GM12892 (cell line): ENCODE data around the gene TBL1X.

Experiments
- DNase-seq: peaks from one replicate; pipeline ENCODE4 v3.0.0; 2011; ENCODE audit not compliant: insufficient read length
- FAIRE-seq: peaks from 2 replicates; lab custom pipeline; 2011; peaks lifted over from hg19 to GRCh38; lab: Jason Lieb, UNC
- POLR2A ChIP-seq: IDR thresholded peaks from 2 replicates; pipeline ENCODE4 v1.6.1; 2011; ENCODE audit warnings: low read depth, low read length, control low read depth
- POLR2AphosphoS5 ChIP-seq: IDR thresholded peaks from 2 replicates; pipeline ENCODE4 v1.6.1; 2011; ENCODE audit warnings: low read depth, low read length, control low read depth
- TAF1 ChIP-seq: IDR thresholded peaks from 2 replicates; pipeline ENCODE4 v1.6.1; 2011; ENCODE audit warnings: low read depth, mild to moderate bottlenecking, control low read depth, low read length, borderline replicate concordance

Gene TBL1X

DNA sequence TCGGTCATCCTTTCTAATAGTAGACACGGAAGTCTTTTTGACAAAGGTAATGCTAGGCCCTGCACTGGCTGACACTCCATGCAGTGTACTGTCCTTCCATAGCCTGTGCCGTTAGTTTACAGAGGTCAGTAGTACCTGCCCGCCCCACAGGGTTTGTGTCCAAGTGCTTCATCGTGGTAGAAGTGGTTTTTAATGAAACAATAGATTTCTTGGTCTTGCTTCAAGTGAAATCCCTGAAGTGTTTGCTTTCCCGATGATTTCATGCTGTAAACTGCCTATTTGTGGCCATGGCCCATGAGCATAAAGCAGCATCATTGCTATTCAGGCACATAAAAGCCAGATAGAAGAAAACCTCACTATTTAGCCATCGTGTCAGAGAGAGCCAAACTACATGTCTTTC lies 161.5 kb downstream of the TBL1X start:
- DNase-seq (no peak), FAIRE-seq (peak; percentile 84)
- TF ChIP-seq POLR2AphosphoS5 = no peak
- TF ChIP-seq TAF1 = no peak
- TF ChIP-seq POLR2A = no peak

- no peak for TF ChIP-seq POLR2A
- TF ChIP-seq POLR2AphosphoS5 = no peak
- TF ChIP-seq TAF1 = no peak
- FAIRE-seq (no peak), DNase-seq (no peak)
Observed at GRCh38 chrX:9627922-9628321, 163.1 kb downstream of the TBL1X start.

- no peak for TF ChIP-seq POLR2A
- TF ChIP-seq TAF1 = no peak
- TF ChIP-seq POLR2AphosphoS5 = no peak
- DNase-seq = no peak
- peak; percentile 63 for FAIRE-seq
Observed at GRCh38 chrX:9628779-9629493, 164.1 kb downstream of the TBL1X start.

DNA sequence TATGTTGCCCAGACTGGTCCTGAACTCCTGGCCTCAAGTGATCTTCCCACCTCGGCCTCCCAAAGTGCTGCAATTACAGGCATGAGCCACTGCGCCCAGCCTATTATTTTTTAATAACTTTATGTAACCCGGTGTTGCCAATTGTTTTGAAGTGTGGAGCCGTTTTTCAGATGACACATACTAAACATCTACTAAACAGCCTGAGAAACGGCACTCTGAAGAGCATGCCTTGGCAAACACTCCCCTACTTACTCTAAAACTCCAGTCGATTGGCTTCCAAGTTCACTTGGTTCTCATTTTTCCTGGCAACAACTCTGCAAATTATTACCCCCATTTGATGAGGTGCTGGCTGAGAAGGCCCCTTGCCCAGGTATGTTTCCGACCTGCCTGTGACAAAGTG lies 169.7 kb downstream of the TBL1X start:
- no peak for DNase-seq
- no peak for TF ChIP-seq POLR2A
- TF ChIP-seq TAF1 = no peak
- TF ChIP-seq POLR2AphosphoS5 = no peak
- FAIRE-seq = no peak

- no peak for TF ChIP-seq TAF1
- DNase-seq (no peak), FAIRE-seq (no peak)
Observed at GRCh38 chrX:9635368-9635767, 170.5 kb downstream of the TBL1X start.

- no peak for DNase-seq
- no peak for FAIRE-seq
- no peak for TF ChIP-seq TAF1
- no peak for TF ChIP-seq POLR2A
- TF ChIP-seq POLR2AphosphoS5 = no peak
Observed at GRCh38 chrX:9635803-9636202, 170.9 kb downstream of the TBL1X start.

GRCh38 chrX:9638871-9639270 lies 174.0 kb downstream of the TBL1X start:
- FAIRE-seq (peak; percentile 70), DNase-seq (no peak)
- no peak for TF ChIP-seq TAF1
- TF ChIP-seq POLR2A = no peak
- no peak for TF ChIP-seq POLR2AphosphoS5

GRCh38 chrX:9642270-9642995 lies 177.6 kb downstream of the TBL1X start:
- no peak for DNase-seq
- TF ChIP-seq POLR2A = no peak
- no peak for TF ChIP-seq TAF1
- TF ChIP-seq POLR2AphosphoS5 = no peak
- FAIRE-seq = peak; percentile 71

DNA sequence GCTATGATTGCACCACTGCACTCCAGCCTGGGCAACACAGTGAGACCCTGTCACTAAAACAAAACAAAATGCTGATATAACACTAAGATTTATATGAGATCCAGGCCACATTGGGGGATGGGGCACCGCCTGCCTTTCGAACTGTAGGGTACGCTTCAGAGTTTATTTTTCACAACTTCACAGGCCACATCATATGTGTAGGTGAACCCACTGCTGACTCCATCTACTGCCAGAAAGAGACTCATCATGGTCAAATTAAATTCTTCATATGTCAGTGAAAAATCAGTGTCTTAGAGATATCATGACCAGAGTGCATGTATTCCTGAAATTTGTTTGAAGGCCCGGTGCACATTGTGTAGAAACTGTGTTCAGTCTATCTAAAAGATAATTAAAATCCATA lies 178.9 kb downstream of the TBL1X start:
- FAIRE-seq (peak; percentile 82), DNase-seq (no peak)
- TF ChIP-seq POLR2A (no peak), POLR2AphosphoS5 (no peak), TAF1 (no peak)

DNA sequence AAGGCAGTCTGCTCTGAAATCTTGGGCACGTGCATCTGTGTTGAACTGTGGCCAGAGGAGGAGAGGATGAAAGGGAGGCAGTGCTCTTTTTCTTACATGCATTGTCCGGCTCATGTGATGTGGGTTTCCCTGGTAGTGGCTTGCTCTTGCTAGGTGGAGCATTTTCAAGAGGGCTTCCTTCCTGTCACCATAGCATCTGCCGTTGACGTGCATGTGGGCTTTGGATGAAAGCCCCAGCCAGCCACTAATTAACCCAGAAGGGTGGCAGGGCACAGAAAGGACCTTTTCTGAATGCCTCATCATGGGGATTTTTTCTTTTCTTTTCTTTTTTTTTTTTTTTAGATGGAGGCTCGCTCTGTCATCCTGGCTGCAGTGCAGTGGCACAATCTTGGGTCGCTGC lies 179.5 kb downstream of the TBL1X start:
- TF ChIP-seq POLR2AphosphoS5 = no peak
- TF ChIP-seq TAF1 = no peak
- TF ChIP-seq POLR2A = no peak
- no peak for DNase-seq
- peak; percentile 93 for FAIRE-seq

DNA sequence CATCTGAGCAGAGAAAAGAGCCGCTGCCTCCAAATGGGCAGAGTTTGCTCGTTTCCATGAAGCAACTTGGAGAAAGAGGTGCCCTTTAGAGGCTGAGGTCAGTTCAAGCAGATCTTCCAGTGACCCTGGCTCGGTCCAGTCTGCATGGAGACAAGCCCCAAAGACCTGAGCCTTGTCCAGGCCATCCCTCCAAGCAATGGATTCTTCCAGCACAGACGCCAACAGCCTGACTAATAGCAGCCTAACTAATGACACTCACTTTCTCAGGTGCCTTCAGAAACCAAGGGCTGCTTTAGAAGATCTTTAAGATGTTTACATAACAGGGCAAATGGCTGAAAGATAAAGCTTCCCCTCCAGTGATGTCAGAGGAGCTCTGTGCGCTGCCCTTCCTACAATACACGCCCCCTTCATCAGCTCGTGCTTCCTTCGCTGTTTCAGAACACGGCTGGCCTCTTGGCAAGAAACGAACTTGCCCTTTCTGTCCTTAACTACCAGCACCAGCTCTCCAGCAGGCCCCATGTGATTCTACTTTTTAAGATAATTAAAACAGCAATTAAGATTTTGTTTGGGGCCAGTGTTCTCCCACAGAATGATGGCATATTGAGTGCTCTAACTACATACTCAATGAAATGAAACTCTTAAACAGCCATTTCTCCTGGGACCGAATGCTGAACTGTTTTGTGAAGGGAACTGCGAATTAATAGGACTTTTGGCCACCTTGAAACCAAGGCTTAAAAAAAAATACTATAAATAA lies 181.8 kb downstream of the TBL1X start:
- TF ChIP-seq POLR2AphosphoS5 = no peak
- TF ChIP-seq TAF1 = no peak
- no peak for TF ChIP-seq POLR2A
- peak; percentile 78 for FAIRE-seq
- DNase-seq = no peak
